H9 (cell line): ENCODE measurements around the gene C10orf71. TPM values are rescaled to one million over a fixed set of nuclear protein-coding genes. Genes with fewer than 3 reads are reported as not detected.

Source experiments
- DNase-seq: peaks from one replicate; pipeline ENCODE4 v3.0.0-alpha.2; 2017
- H2AFZ ChIP-seq: one replicate; pipeline ENCODE4 v1.6.1; 2013; ENCODE audit warnings: mild to moderate bottlenecking, low read length, control low read depth, moderate library complexity
- H2AK5ac ChIP-seq: 2 replicates; pipeline ENCODE4 v1.6.1; 2013; ENCODE audit warnings: low read length, control low read depth, mixed read lengths; ENCODE audit not compliant: insufficient read length
- H2BK120ac ChIP-seq: one replicate; pipeline ENCODE4 v1.6.1; 2013; ENCODE audit warnings: low read depth, mild to moderate bottlenecking, low read length, control low read depth, inconsistent platforms; ENCODE audit not compliant: poor library complexity, severe bottlenecking
- H2BK12ac ChIP-seq: 2 replicates; pipeline ENCODE4 v1.6.1; 2013; ENCODE audit warnings: low read length, control low read depth, mixed read lengths, low read depth; ENCODE audit not compliant: insufficient read length
- H2BK15ac ChIP-seq: 2 replicates; pipeline ENCODE4 v1.6.1; 2013; ENCODE audit warnings: low read depth, low read length, control low read depth
- H2BK20ac ChIP-seq: one replicate; pipeline ENCODE4 v1.6.1; 2013; ENCODE audit warnings: low read depth, mild to moderate bottlenecking, low read length, control low read depth, inconsistent platforms; ENCODE audit not compliant: poor library complexity, severe bottlenecking
- H2BK5ac ChIP-seq: 2 replicates; pipeline ENCODE4 v1.6.1; 2013; ENCODE audit warnings: low read length, control low read depth, mixed read lengths; ENCODE audit not compliant: insufficient read length
- H3K14ac ChIP-seq: 2 replicates; pipeline ENCODE4 v1.6.1; 2013; ENCODE audit warnings: low read length, control low read depth; ENCODE audit not compliant: insufficient read depth
- H3K18ac ChIP-seq: 2 replicates; pipeline ENCODE4 v1.6.1; 2013; ENCODE audit warnings: low read depth, mild to moderate bottlenecking, mixed read lengths, low read length, control low read depth; ENCODE audit not compliant: insufficient read length
- H3K23ac ChIP-seq: 2 replicates; pipeline ENCODE4 v1.6.1; 2013; ENCODE audit warnings: low read length, control low read depth, mixed read lengths, low read depth; ENCODE audit not compliant: insufficient read length
- H3K23me2 ChIP-seq: 2 replicates; pipeline ENCODE4 v1.6.1; 2013; ENCODE audit warnings: low read depth, mild to moderate bottlenecking, mixed read lengths, low read length, control low read depth; ENCODE audit not compliant: insufficient read length, poor library complexity, severe bottlenecking
- H3K27ac ChIP-seq: 2 replicates; pipeline ENCODE4 v1.5.1; 2013; ENCODE audit warnings: low read length, control low read depth, mixed read lengths, low read depth; ENCODE audit not compliant: insufficient read length
- H3K27me3 ChIP-seq: 2 replicates; pipeline ENCODE4 v1.6.1; 2013; ENCODE audit warnings: low read length, control low read depth, inconsistent platforms; ENCODE audit not compliant: insufficient read depth
- H3K4ac ChIP-seq: 2 replicates; pipeline ENCODE4 v1.6.1; 2013; ENCODE audit warnings: low read depth, mild to moderate bottlenecking, control low read depth, inconsistent platforms, low read length, moderate library complexity
- H3K4me1 ChIP-seq: 2 replicates; pipeline ENCODE4 v1.6.1; 2013; ENCODE audit warnings: low read length, control low read depth, inconsistent platforms; ENCODE audit not compliant: insufficient read depth
- H3K4me2 ChIP-seq: 2 replicates; pipeline ENCODE4 v1.6.1; 2013; ENCODE audit warnings: low read length, control low read depth, mixed read lengths; ENCODE audit not compliant: insufficient read length, insufficient read depth
- H3K56ac ChIP-seq: 2 replicates; pipeline ENCODE4 v1.6.1; 2013; ENCODE audit warnings: low read depth, mild to moderate bottlenecking, mixed read lengths, low read length, control low read depth; ENCODE audit not compliant: insufficient read length
- H3K79me1 ChIP-seq: 2 replicates; pipeline ENCODE4 v1.6.1; 2013; ENCODE audit warnings: low read depth, mild to moderate bottlenecking, moderate library complexity, low read length, control low read depth, inconsistent platforms; ENCODE audit not compliant: insufficient read depth, poor library complexity, severe bottlenecking
- H3K79me2 ChIP-seq: 2 replicates; pipeline ENCODE4 v1.6.1; 2013; ENCODE audit warnings: low read length, control low read depth, inconsistent platforms; ENCODE audit not compliant: insufficient read depth
- H3K9ac ChIP-seq: 2 replicates; pipeline ENCODE4 v1.6.1; 2013; ENCODE audit warnings: low read length, control low read depth, mixed read lengths; ENCODE audit not compliant: insufficient read length; ENCODE audit errors: extremely low read depth
- H3K9me3 ChIP-seq: one replicate; pipeline ENCODE4 v1.6.1; 2013; ENCODE audit warnings: low read depth, low read length, inconsistent platforms; ENCODE audit not compliant: control insufficient read depth
- H3T11ph ChIP-seq: one replicate; pipeline ENCODE4 v1.6.1; 2013; ENCODE audit warnings: mild to moderate bottlenecking, low read length, control low read depth, inconsistent platforms
- H4K20me1 ChIP-seq: one replicate; pipeline ENCODE4 v1.6.1; 2013; ENCODE audit not compliant: control insufficient read depth, insufficient read length, insufficient read depth
- H4K5ac ChIP-seq: 2 replicates; pipeline ENCODE4 v1.6.1; 2013; ENCODE audit warnings: low read depth, mild to moderate bottlenecking, mixed read lengths, low read length, control low read depth; ENCODE audit not compliant: insufficient read length
- H4K8ac ChIP-seq: replicated peaks from 2 replicates; pipeline ENCODE4 v1.6.1; 2013; ENCODE audit warnings: low read length, control low read depth, mixed read lengths, low read depth; ENCODE audit not compliant: insufficient read length
- H4K91ac ChIP-seq: 2 replicates; pipeline ENCODE4 v1.6.1; 2013; ENCODE audit warnings: low read depth, mild to moderate bottlenecking, moderate library complexity, mixed read lengths, low read length, control low read depth; ENCODE audit not compliant: insufficient read length
- H3K27ac Mint-ChIP-seq, 3 experiments: 2 replicates in 2 of 3; 3 replicates in 1 of 3; pipeline ENCODE4 v1.8.0; 2020 to 2021; ENCODE audit warnings: mixed read lengths in 3 of 3, mild to moderate bottlenecking in 1 of 3, moderate library complexity in 1 of 3
- H3K27me3 Mint-ChIP-seq: 2 replicates; pipeline ENCODE4 v1.8.0; 2021; ENCODE audit warnings: low read depth, mild to moderate bottlenecking, moderate library complexity, mixed read lengths
- H3K36me3 Mint-ChIP-seq, 3 experiments: 2 replicates in 2 of 3; 3 replicates in 1 of 3; pipeline ENCODE4 v1.8.0; 2020 to 2021; ENCODE audit warnings: low read depth in 3 of 3, mixed read lengths in 3 of 3; ENCODE audit not compliant: insufficient read depth in 1 of 3
- H3K4me1 Mint-ChIP-seq, 2 experiments: 2 replicates each; pipeline ENCODE4 v1.8.0; 2020; ENCODE audit warnings: mixed read lengths in 2 of 2
- H3K4me3 Mint-ChIP-seq, 2 experiments: 2 replicates in 1 of 2; 3 replicates in 1 of 2; pipeline ENCODE4 v1.8.0; 2020 to 2021; ENCODE audit warnings: mild to moderate bottlenecking in 2 of 2, mixed read lengths in 2 of 2, moderate library complexity in 1 of 2
- H3K9me3 Mint-ChIP-seq, 2 experiments: 2 replicates in 1 of 2; 3 replicates in 1 of 2; pipeline ENCODE4 v1.8.0; 2020; ENCODE audit warnings: mild to moderate bottlenecking in 2 of 2, mixed read lengths in 2 of 2, moderate library complexity in 1 of 2
- CTCF ChIP-seq: fragments of 200-600 bp; sonication (generic); conservative IDR thresholded peaks from 3 replicates; pipeline ENCODE4 v1.8.0; 2021; ENCODE audit warnings: antibody characterized with exemption, mild to moderate bottlenecking
- WGBS: extraction: QIAGEN DNeasy Blood & Tissue Kit; methylation state at CpG from one replicate; pipeline ENCODE4 v1.1.7; 2013; ENCODE audit warnings: missing lambda C conversion rate, low lambda C conversion rate, mixed read lengths; ENCODE audit not compliant: insufficient read length; ENCODE audit errors: extremely low coverage; 5-methylcytosine and 5-hydroxymethylcytosine counted together
- total RNA-seq: library from RNA; stranded (reverse); gene quantifications from 2 replicates; pipeline ENCODE4 v1.2.1, GENCODE V29; 2021

C10orf71 gene
- total RNA-seq, 1 experiment from 2014 or later, result not detected

GRCh38 chr10:49297818-49298670, 926 bp upstream of the C10orf71 start:
- Mint-ChIP-seq H3K4me3 (no peak overlapping the region), H3K9me3 (no peaks in the 10 kb centered on the region), H3K4me1 (peaks cover 27 to 32% of the 10 kb centered on the region in 2 experiments), H3K27ac (0 out of 7 replicates have a peak overlapping the region, but pooled peaks of 1 of the 3 experiments have one; percentile 77), H3K36me3 (no peaks in the 10 kb centered on the region), H3K27me3 (peaks cover 21% of the 10 kb centered on the region)
- Histone ChIP-seq H2BK120ac (no peak overlapping the region), H3K4me2 (no peak overlapping the region), H3K27ac (no peak overlapping the region), H2AFZ (no peak overlapping the region), H4K91ac (no peak overlapping the region), H3K18ac (no peak overlapping the region), H3K79me1 (no peaks in the 10 kb centered on the region), H3T11ph (no peak overlapping the region), H3K56ac (no peak overlapping the region), H3K79me2 (no peaks in the 10 kb centered on the region), H4K5ac (no peak overlapping the region), H3K9me3 (no peaks in the 10 kb centered on the region), H3K9ac (no peak overlapping the region), H3K14ac (no peak overlapping the region), H2AK5ac (no peak overlapping the region), H3K4ac (no peak overlapping the region), H3K4me1 (no peaks in the 10 kb centered on the region; the same call in 1 of the 2 replicates), H3K27me3 (no peaks in the 10 kb centered on the region), H2BK12ac (no peak overlapping the region), H4K8ac (no peak overlapping the region), H3K23ac (no peak overlapping the region), H4K20me1 (no peaks in the 10 kb centered on the region), H2BK15ac (no peak overlapping the region), H2BK5ac (no peak overlapping the region), H2BK20ac (no peak overlapping the region), H3K23me2 (no peaks in the 10 kb centered on the region)
- TF ChIP-seq CTCF, result no peak
- no CpG with 5 or more reads among the region's 9 CpGs for WGBS
- no peak for DNase-seq
